Small intestine (tissue), 7 donors: ENCODE data around the gene PDE8A. TPM values are rescaled to one million over a fixed set of nuclear protein-coding genes. Genes with fewer than 3 reads are reported as not detected.
"Not testable (repeated sequence)": the region's sequence is repeated elsewhere in the genome, so short reads cannot be mapped to it uniquely, and the experiment has no call there.

Experiments used
- DNase-seq, 2 donors: peaks; one replicate each; pipeline versions ENCODE4 v3.0.0 to v3.0.0-alpha.2; 2013
- FAIRE-seq: peaks from 2 replicates; lab custom pipeline; 2012; peaks lifted over from hg19 to GRCh38; lab: Jason Lieb, UNC
- H3K27ac ChIP-seq, 3 donors: one replicate each; pipeline ENCODE4 v1.5.1; 2013; ENCODE audit warnings: low read length in 2 of 3, mild to moderate bottlenecking in 2 of 3, control low read depth in 1 of 3, inconsistent platforms in 1 of 3, low read depth in 1 of 3, moderate library complexity in 1 of 3
- H3K27me3 ChIP-seq, 3 donors: one replicate each; pipeline ENCODE4 v1.6.1; 2013; ENCODE audit warnings: low read length in 3 of 3, inconsistent platforms in 1 of 3; ENCODE audit not compliant: control insufficient read depth in 3 of 3, insufficient read depth in 3 of 3
- H3K36me3 ChIP-seq, 3 donors: one replicate each; pipeline ENCODE4 v1.6.1; 2013; ENCODE audit warnings: low read length in 3 of 3, inconsistent platforms in 1 of 3, low read depth in 1 of 3, mild to moderate bottlenecking in 1 of 3, moderate library complexity in 1 of 3; ENCODE audit not compliant: control insufficient read depth in 3 of 3, insufficient read depth in 2 of 3
- H3K4me1 ChIP-seq, 3 donors: one replicate each; pipeline ENCODE4 v1.6.1; 2013; ENCODE audit warnings: low read length in 2 of 3, inconsistent platforms in 1 of 3, low read depth in 1 of 3, mild to moderate bottlenecking in 1 of 3, moderate library complexity in 1 of 3; ENCODE audit not compliant: control insufficient read depth in 3 of 3, insufficient read depth in 2 of 3
- H3K4me3 ChIP-seq, 3 donors: one replicate each; pipeline ENCODE4 v1.5.1; 2013; ENCODE audit warnings: low read length in 3 of 3, control low read depth in 1 of 3, inconsistent platforms in 1 of 3, low read depth in 1 of 3, mild to moderate bottlenecking in 1 of 3, moderate library complexity in 1 of 3
- H3K9me3 ChIP-seq, 2 donors: one replicate each; pipeline ENCODE4 v1.6.1; 2013; ENCODE audit warnings: low read depth in 1 of 2, low read length in 1 of 2; ENCODE audit not compliant: control insufficient read depth in 2 of 2, insufficient read depth in 1 of 2
- WGBS, 3 donors: extraction: QIAGEN DNeasy Blood & Tissue Kit; methylation state at CpG; one replicate each; pipeline ENCODE4 v1.1.7; 2013; 5-methylcytosine and 5-hydroxymethylcytosine counted together
- polyA plus RNA-seq, 4 donors: library from polyadenylated mRNA; stranded (reverse) in 3 of 4; unstranded in 1 of 4; fragments of 200-250 nt in 3 of 4; fragments of 120-200 nt in 1 of 4; gene quantifications; one replicate each; pipeline versions ENCODE4 v1.2.1 to v1.2.3, GENCODE V29; 2013
- donor health status: healthy with polysubstance abuse.
- donor health status: control.
- donor health status: control.
- donor health status: Bipolar disorder and iron deficiency.
- donor health status: healthy.

Gene PDE8A
- polyA plus RNA-seq, 4 donors = 18.4 to 62.0 (median 26.8) TPM

- DNase-seq (peak; percentile 85 to 96), FAIRE-seq (no peak)
- H3K4me3 ChIP-seq = peak overlapping the region; percentile 67 to 94 (median 86)
- no peaks in the 10 kb centered on the region for H3K27me3 ChIP-seq
- peak overlapping the region; percentile 79 to 97 (median 90) for H3K27ac ChIP-seq
- WGBS, 3 donors = 0% methylated on average over 50 to 66 of the region's 66 CpGs
- H3K9me3 ChIP-seq = no peaks in the 10 kb centered on the region
- H3K36me3 ChIP-seq = no peaks in the 10 kb centered on the region
- peaks cover under 1 to 16% (median 12%) of the 10 kb centered on the region in 3 donors for H3K4me1 ChIP-seq
Measured at GRCh38 chr15:84980196-84981053, 1.2 kb upstream of the PDE8A start.

GRCh38 chr15:84981054-84981710, 474 bp upstream of the PDE8A start:
- 0% methylated on average over 49 to 75 of the region's 75 CpGs for WGBS, 3 donors
- FAIRE-seq = no peak
- Histone ChIP-seq H3K9me3 (no peaks in the 10 kb centered on the region), H3K36me3 (no peaks in the 10 kb centered on the region), H3K4me3 (peak overlapping the region; percentile 67 to 94 (median 93)), H3K27me3 (no peaks in the 10 kb centered on the region), H3K27ac (peak overlapping the region; percentile 95 to 97 (median 96)), H3K4me1 (peaks cover 6 to 19% (median 17%) of the 10 kb centered on the region in 3 donors)
- peak; percentile 96 to 99 for DNase-seq

- FAIRE-seq (no peak), DNase-seq (peak; percentile 72 to 83)
- Histone ChIP-seq H3K27me3 (no peaks in the 10 kb centered on the region), H3K27ac (peak overlapping the region; percentile 79 to 97 (median 96)), H3K9me3 (no peaks in the 10 kb centered on the region), H3K36me3 (no peaks in the 10 kb centered on the region), H3K4me3 (peak overlapping the region; percentile 67 to 94 (median 93)), H3K4me1 (peaks cover 7 to 22% (median 19%) of the 10 kb centered on the region in 3 donors)
- WGBS, 3 donors = 1 to 6% (median 3%) methylated on average over 42 to 46 of the region's 46 CpGs
Measured at GRCh38 chr15:84982301-84982920, 755 bp downstream of the PDE8A start.

GRCh38 chr15:84983294-84983693, 1.6 kb downstream of the PDE8A start:
- peak in 1 of 2 donors; percentile 37 for DNase-seq
- Histone ChIP-seq H3K4me3 (peak overlapping the region; percentile 22 to 94 (median 67)), H3K36me3 (no peaks in the 10 kb centered on the region), H3K27me3 (no peaks in the 10 kb centered on the region), H3K9me3 (no peaks in the 10 kb centered on the region), H3K4me1 (peaks cover 7 to 22% (median 19%) of the 10 kb centered on the region in 3 donors), H3K27ac (peak overlapping the region in 2 of 3 donors; percentile 30 to 79)
- 17 to 36% (median 25%) methylated on average over 4 of the region's 4 CpGs for WGBS, 3 donors
- no peak for FAIRE-seq

GRCh38 chr15:84983711-84984110, 2.1 kb downstream of the PDE8A start:
- 16 to 46% (median 31%) methylated on average over 2 of the region's 2 CpGs for WGBS, 3 donors
- DNase-seq = peak in 1 of 2 donors; percentile 20
- Histone ChIP-seq H3K9me3 (no peaks in the 10 kb centered on the region), H3K27ac (peak overlapping the region in 1 of 3 donors; percentile 79), H3K4me1 (peaks cover 7 to 22% (median 19%) of the 10 kb centered on the region in 3 donors), H3K27me3 (no peaks in the 10 kb centered on the region), H3K4me3 (peak overlapping the region; percentile 7 to 94 (median 22)), H3K36me3 (peaks cover 0 to 3% (median 0%) of the 10 kb centered on the region in 3 donors)
- FAIRE-seq = no peak

- no peak overlapping the region for H3K27ac ChIP-seq
- H3K27me3 ChIP-seq = no peaks in the 10 kb centered on the region
- peak; percentile 30 to 45 for DNase-seq
- H3K36me3 ChIP-seq = peaks cover 0 to 3% (median 0%) of the 10 kb centered on the region in 3 donors
- FAIRE-seq = no peak
- WGBS, 3 donors = 15 to 39% (median 28%) methylated on average over 2 of the region's 2 CpGs
- no peaks in the 10 kb centered on the region for H3K9me3 ChIP-seq
- H3K4me1 ChIP-seq = peaks cover 7 to 22% (median 14%) of the 10 kb centered on the region in 3 donors
- H3K4me3 ChIP-seq = no peak overlapping the region
Measured at GRCh38 chr15:84985158-84985557, 3.5 kb downstream of the PDE8A start.

GRCh38 chr15:84987351-84987750, 5.7 kb downstream of the PDE8A start:
- H3K27ac ChIP-seq, H3K27me3 ChIP-seq, H3K4me3 ChIP-seq, H3K36me3 ChIP-seq, H3K9me3 ChIP-seq, FAIRE-seq, DNase-seq: not testable (repeated sequence)
- peaks cover 9 to 29% (median 17%) of the 10 kb centered on the region in 3 donors for H3K4me1 ChIP-seq
- 94 to 96% (median 95%) methylated on average over 9 of the region's 9 CpGs for WGBS, 3 donors
